ENCODE results near the gene SSBP4. TPM values are rescaled to one million over a fixed set of nuclear protein-coding genes. Genes with fewer than 3 reads are reported as not detected.

The SSBP4 gene
- total RNA-seq, 4 donors from 2014 or later, result 67.4 to 172 (median 84.2) TPM

DNA sequence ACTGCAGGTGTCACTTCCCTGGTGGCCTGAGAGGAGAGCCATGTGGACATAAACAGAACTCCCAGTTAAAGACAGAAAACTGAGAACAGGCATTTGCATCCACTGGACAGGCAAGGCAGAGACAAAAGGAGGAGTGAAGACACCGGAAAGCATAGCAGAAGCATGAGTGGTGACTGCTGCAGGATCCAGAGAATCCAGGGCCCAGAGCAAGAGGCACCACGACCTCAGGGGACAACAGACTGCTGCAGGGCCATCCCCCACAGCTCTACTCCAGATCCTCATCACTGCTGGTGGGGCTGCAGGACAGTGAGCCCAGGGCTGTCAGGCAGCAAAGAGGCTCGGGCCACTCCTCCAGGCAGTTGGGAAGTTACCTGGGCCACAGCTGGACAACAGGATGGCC, 33.2 kb downstream of the SSBP4 start:
- WGBS, 2 donors, result 61 to 80% methylated on average over 3 of the region's 3 CpGs
- H3K4me3 ChIP-seq, result no peak overlapping the region
- no peaks in the 10 kb centered on the region for H3K9me3 ChIP-seq
- peaks cover 0 to 29% (median 7%) of the 10 kb centered on the region in 4 donors for H3K4me1 ChIP-seq
- H3K27me3 ChIP-seq, result no peaks in the 10 kb centered on the region
- TF ChIP-seq POLR2A (IDR thresholded peaks at IDR 0.05) (no peak), EP300 (IDR thresholded peaks at IDR 0.05) (no peak)
- TF ChIP-seq, protein P1, sequence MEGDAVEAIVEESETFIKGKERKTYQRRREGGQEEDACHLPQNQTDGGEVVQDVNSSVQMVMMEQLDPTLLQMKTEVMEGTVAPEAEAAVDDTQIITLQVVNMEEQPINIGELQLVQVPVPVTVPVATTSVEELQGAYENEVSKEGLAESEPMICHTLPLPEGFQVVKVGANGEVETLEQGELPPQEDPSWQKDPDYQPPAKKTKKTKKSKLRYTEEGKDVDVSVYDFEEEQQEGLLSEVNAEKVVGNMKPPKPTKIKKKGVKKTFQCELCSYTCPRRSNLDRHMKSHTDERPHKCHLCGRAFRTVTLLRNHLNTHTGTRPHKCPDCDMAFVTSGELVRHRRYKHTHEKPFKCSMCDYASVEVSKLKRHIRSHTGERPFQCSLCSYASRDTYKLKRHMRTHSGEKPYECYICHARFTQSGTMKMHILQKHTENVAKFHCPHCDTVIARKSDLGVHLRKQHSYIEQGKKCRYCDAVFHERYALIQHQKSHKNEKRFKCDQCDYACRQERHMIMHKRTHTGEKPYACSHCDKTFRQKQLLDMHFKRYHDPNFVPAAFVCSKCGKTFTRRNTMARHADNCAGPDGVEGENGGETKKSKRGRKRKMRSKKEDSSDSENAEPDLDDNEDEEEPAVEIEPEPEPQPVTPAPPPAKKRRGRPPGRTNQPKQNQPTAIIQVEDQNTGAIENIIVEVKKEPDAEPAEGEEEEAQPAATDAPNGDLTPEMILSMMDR (IDR thresholded peaks at IDR 0.05), result no peak
- H3K27ac ChIP-seq, result no peak overlapping the region
- no peak for DNase-seq (ENCODE audit: low spot score in 2 of 2)
- H3K36me3 ChIP-seq, result peaks cover 7 to 75% (median 25%) of the 10 kb centered on the region in 3 donors

DNA sequence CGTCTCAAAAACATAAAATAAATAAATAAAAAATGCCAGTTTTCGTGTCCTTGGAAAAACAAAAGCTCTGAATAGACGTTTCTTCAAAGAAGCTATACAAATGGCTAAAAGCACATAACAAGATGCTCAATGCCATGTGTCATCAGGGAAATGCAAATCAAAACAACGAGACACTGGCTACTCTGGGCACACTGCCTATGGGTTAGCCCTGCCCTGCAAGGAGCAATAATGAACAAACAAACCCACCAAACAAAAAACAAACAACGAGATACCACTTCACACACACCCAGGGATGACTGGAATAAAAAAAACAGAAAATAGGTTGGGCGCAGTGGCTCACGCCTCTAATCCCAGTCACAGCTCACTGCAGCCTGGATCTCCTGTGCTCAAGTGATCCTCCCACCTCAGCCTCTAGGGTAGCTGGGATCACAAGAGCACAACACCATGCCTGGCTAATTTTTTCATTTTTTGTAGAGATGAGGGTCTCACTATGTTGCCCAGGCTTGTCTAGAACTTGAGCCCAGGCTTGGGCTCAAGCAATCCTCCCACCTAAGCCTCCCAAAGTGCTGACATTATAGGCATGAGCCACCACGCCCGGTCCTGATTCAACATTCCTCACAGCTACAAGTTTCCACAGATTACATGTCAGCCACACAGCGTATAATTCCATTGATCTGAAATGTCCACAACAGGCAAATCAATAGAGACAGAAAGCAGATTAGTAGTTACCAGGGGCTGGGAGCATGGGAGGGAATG, 34.2 kb downstream of the SSBP4 start:
- Histone ChIP-seq H3K27ac (no peak overlapping the region), H3K4me3 (no peak overlapping the region), H3K4me1 (peaks cover 0 to 40% (median 11%) of the 10 kb centered on the region in 4 donors), H3K9me3 (no peaks in the 10 kb centered on the region), H3K27me3 (no peaks in the 10 kb centered on the region), H3K36me3 (peaks cover 7 to 79% (median 23%) of the 10 kb centered on the region in 3 donors)
- WGBS, 2 donors, result 67 to 74% methylated on average over 10 of the region's 10 CpGs
- DNase-seq (ENCODE audit: low spot score in 2 of 2), result no peak
- no peak for TF ChIP-seq POLR2A (IDR thresholded peaks at IDR 0.05)
- TF ChIP-seq, protein P1 (IDR thresholded peaks at IDR 0.05), result no peak
- TF ChIP-seq EP300 (IDR thresholded peaks at IDR 0.05), result no peak

DNA sequence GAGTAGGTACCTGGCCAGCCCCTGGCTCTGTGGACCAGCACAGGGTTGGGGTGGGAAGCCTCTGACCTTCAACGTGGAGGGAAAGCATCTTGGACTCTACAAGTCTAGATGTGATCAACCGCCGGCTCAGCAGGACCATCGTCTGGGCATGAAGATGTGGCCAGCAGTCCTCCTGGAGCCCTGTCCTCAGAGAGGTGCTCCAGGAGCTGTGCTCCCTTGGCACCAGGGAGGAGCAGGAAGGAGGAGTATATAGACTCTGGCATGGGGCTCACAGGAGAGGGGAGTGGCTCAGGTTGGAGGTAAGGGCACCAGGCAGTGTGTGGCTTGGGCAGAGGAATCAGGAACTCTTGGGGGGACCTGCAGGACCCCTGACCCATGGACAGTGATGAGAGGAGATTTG, 37.1 kb downstream of the SSBP4 start:
- H3K27me3 ChIP-seq, result no peaks in the 10 kb centered on the region
- H3K9me3 ChIP-seq, result peaks cover 0 to 5% (median 0%) of the 10 kb centered on the region in 4 donors
- H3K36me3 ChIP-seq, result peaks cover 3 to 74% (median 9%) of the 10 kb centered on the region in 3 donors
- peak overlapping the region in 3 of 4 donors; percentile 2 to 86 (median 86) for H3K27ac ChIP-seq
- no peak for TF ChIP-seq EP300 (IDR thresholded peaks at IDR 0.05)
- no peak for TF ChIP-seq POLR2A (IDR thresholded peaks at IDR 0.05)
- TF ChIP-seq, protein P1 (IDR thresholded peaks at IDR 0.05), result no peak
- DNase-seq (ENCODE audit: low spot score in 2 of 2), result no peak
- peaks cover 0 to 46% (median 25%) of the 10 kb centered on the region in 4 donors for H3K4me1 ChIP-seq
- 78 to 81% methylated on average over 3 to 4 of the region's 4 CpGs for WGBS, 2 donors
- no peak overlapping the region for H3K4me3 ChIP-seq

DNA sequence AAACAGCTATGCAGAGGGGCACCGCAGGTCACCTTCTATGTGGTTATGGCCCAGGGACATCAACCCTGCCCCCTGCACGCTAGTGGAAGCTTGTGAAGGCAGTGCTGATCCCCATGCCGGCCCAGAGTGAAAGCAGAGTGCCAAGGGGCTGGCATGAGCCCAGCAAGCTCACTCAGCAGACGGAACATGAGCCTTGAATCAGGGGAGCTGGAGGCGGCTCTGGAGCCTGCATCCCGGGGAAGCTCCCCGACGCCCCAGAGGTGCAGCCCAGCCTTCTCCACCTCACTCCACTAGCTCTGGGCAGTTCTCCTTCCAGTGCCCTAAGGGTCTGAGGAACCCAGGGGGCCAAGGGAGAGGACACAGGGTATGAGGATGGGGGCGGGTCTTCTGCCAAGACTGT, 37.8 kb downstream of the SSBP4 start:
- 21 to 34% methylated on average over 7 to 8 of the region's 9 CpGs for WGBS, 2 donors
- no peak overlapping the region for H3K4me3 ChIP-seq
- no peak for TF ChIP-seq POLR2A (IDR thresholded peaks at IDR 0.05)
- TF ChIP-seq, protein P1 (IDR thresholded peaks at IDR 0.05), result no peak
- no peak for TF ChIP-seq EP300 (IDR thresholded peaks at IDR 0.05)
- DNase-seq (ENCODE audit: low spot score in 2 of 2), result peak; percentile 60 to 65
- no peaks in the 10 kb centered on the region for H3K27me3 ChIP-seq
- H3K27ac ChIP-seq, result peak overlapping the region in 3 of 4 donors; percentile 2 to 86 (median 86)
- H3K9me3 ChIP-seq, result peaks cover 0 to 5% (median 0%) of the 10 kb centered on the region in 4 donors
- H3K4me1 ChIP-seq, result peaks cover 0 to 49% (median 24%) of the 10 kb centered on the region in 4 donors
- peaks cover 4 to 71% (median 12%) of the 10 kb centered on the region in 3 donors for H3K36me3 ChIP-seq
